Embryonic facial prominence (tissue), 1 donor: ENCODE results near the gene PKN1.

Experiments
- DNase-seq: peaks from one replicate; pipeline ENCODE4 v3.0.0-alpha.2; 2016; ENCODE audit errors: extremely low spot score

Gene PKN1

GRCh38 chr19:14514215-14514863 is 81.2 kb downstream of the PKN1 start:
- DNase-seq = no peak

GRCh38 chr19:14515501-14516047 is 82.5 kb downstream of the PKN1 start:
- DNase-seq = no peak

- no peak for DNase-seq
Observed at GRCh38 chr19:14516048-14516534, 83.0 kb downstream of the PKN1 start.

- no peak for DNase-seq
Observed at GRCh38 chr19:14516746-14517438, 83.8 kb downstream of the PKN1 start.

GRCh38 chr19:14517446-14517839 is 84.3 kb downstream of the PKN1 start:
- no peak for DNase-seq

GRCh38 chr19:14517840-14518505 is 84.9 kb downstream of the PKN1 start, which contains the start of gene DNAJB1:
Gene DNAJB1, minus strand, starts transcription at chr19:14518397. Its CDS starts 48 bp downstream, at chr19:14518349.
- peak; percentile 94 for DNase-seq

GRCh38 chr19:14519245-14519859 is 86.2 kb downstream of the PKN1 start:
- no peak for DNase-seq

GRCh38 chr19:14519860-14520407 is 86.8 kb downstream of the PKN1 start:
- no peak for DNase-seq

- DNase-seq = no peak
Observed at GRCh38 chr19:14520543-14520942, 87.4 kb downstream of the PKN1 start.
